Endothelial cell of umbilical vein (primary cell): Measurements from ENCODE around the gene ACKR3. TPM values are rescaled to one million over a fixed set of nuclear protein-coding genes. Genes with fewer than 3 reads are reported as not detected.

Experiments used
- BruUV-seq: library from RNA; stranded (reverse); fragments of 400-500 nt; replicated peaks from 2 replicates; lab custom pipeline; 2021; lab: Mats Ljungman, UMichigan
- CTCF ChIA-PET: fragments of 300-600, 350-600 bp; sonication (Branson Sonifier 250); formaldehyde crosslinking; loops from one replicate; lab custom pipeline; 2021; ENCODE audit warnings: antibody characterized with exemption, inconsistent platforms; lab: Charles Lee
- POLR2A ChIA-PET: fragments of 300-600, 350-600 bp; sonication (Branson Sonifier 250); formaldehyde crosslinking; loops from one replicate; lab custom pipeline; 2021; ENCODE audit warnings: antibody characterized with exemption, inconsistent platforms; lab: Charles Lee
- DNase-seq: peaks from one replicate; pipeline ENCODE4 v3.0.0-alpha.2; 2011; ENCODE audit warnings: low read depth, low spot score
- FAIRE-seq: peaks from 2 replicates; lab custom pipeline; 2011; peaks lifted over from hg19 to GRCh38; lab: Jason Lieb, UNC
- H2AFZ ChIP-seq: 2 replicates; pipeline ENCODE4 v1.6.0; 2012; ENCODE audit warnings: low read depth, low read length, control low read depth, inconsistent platforms
- H3K27ac ChIP-seq: 2 replicates; pipeline ENCODE4 v1.5.1; 2011; ENCODE audit warnings: low read depth, mild to moderate bottlenecking, control low read depth, low read length, moderate library complexity; ENCODE audit not compliant: insufficient read depth
- H3K27me3 ChIP-seq, 2 experiments: 2 replicates each; pipeline versions ENCODE4 v1.6.0 to v1.6.1; 2011; ENCODE audit warnings: low read length in 2 of 2, mixed read lengths in 1 of 2; ENCODE audit not compliant: control insufficient read depth in 2 of 2, insufficient read depth in 2 of 2
- H3K36me3 ChIP-seq, 2 experiments: 2 replicates in 1 of 2; 3 replicates in 1 of 2; pipeline ENCODE4 v1.5.1; 2011; ENCODE audit warnings: low read length in 2 of 2, mild to moderate bottlenecking in 1 of 2, moderate library complexity in 1 of 2; ENCODE audit not compliant: control insufficient read depth in 2 of 2, insufficient read depth in 2 of 2; ENCODE audit errors: extremely low read depth in 1 of 2
- H3K4me1 ChIP-seq: 3 replicates; pipeline ENCODE4 v1.5.1; 2011; ENCODE audit warnings: mild to moderate bottlenecking, low read length; ENCODE audit not compliant: control insufficient read depth, insufficient read depth; ENCODE audit errors: extremely low read depth
- H3K4me2 ChIP-seq: 2 replicates; pipeline ENCODE4 v1.6.1; 2011; ENCODE audit warnings: low read length, control low read depth, mixed read lengths; ENCODE audit not compliant: insufficient read depth
- H3K4me3 ChIP-seq, 3 experiments: fragments of 200-600 bp in 1 of 3; sonication (generic), shearing (Covaris generic) in 1 of 3; replicated peaks in 1 of 3; 2 replicates each; pipeline ENCODE4 v1.5.1; 2011 to 2016; ENCODE audit warnings: control low read depth in 3 of 3, low read length in 3 of 3, mild to moderate bottlenecking in 2 of 3, inconsistent platforms in 1 of 3, low read depth in 1 of 3, moderate library complexity in 1 of 3; ENCODE audit not compliant: insufficient read depth in 1 of 3
- H3K79me2 ChIP-seq: 2 replicates; pipeline ENCODE4 v1.6.0; 2012; ENCODE audit warnings: low read length, inconsistent platforms; ENCODE audit not compliant: control insufficient read depth, insufficient read depth
- H3K9ac ChIP-seq: replicated peaks from 2 replicates; pipeline ENCODE3; 2011; ENCODE audit warnings: low read length, control low read depth; ENCODE audit not compliant: insufficient read depth; ENCODE audit errors: extremely low read depth
- H3K9me1 ChIP-seq: replicated peaks from 3 replicates; pipeline ENCODE4 v1.6.0; 2011; ENCODE audit warnings: mild to moderate bottlenecking, low read length; ENCODE audit not compliant: control insufficient read depth, insufficient read depth; ENCODE audit errors: extremely low read depth
- H3K9me3 ChIP-seq: replicated peaks from 2 replicates; pipeline ENCODE4 v1.5.1; 2012; ENCODE audit warnings: low read length, inconsistent platforms; ENCODE audit not compliant: control insufficient read depth, insufficient read depth
- H4K20me1 ChIP-seq: replicated peaks from 2 replicates; pipeline ENCODE3; 2011; ENCODE audit warnings: mild to moderate bottlenecking, low read length; ENCODE audit not compliant: control insufficient read depth, insufficient read depth; ENCODE audit errors: extremely low read depth
- GATA2 ChIP-seq: IDR thresholded peaks from 2 replicates; pipeline ENCODE4 v1.7.0; 2011; ENCODE audit warnings: low read depth, mild to moderate bottlenecking, moderate library complexity, mixed read lengths, low read length; ENCODE audit not compliant: insufficient read length, insufficient read depth
- JUN ChIP-seq: IDR thresholded peaks from 2 replicates; pipeline ENCODE4 v1.6.1; 2011; ENCODE audit warnings: borderline replicate concordance, low read depth; ENCODE audit not compliant: insufficient read length, insufficient read depth
- MYC ChIP-seq: IDR thresholded peaks from one replicate; pipeline ENCODE4 v1.6.1; 2011; ENCODE audit warnings: mild to moderate bottlenecking, low read depth, low read length
- POLR2AphosphoS5 ChIP-seq: IDR thresholded peaks from 2 replicates; pipeline ENCODE4 v1.6.1; 2012; ENCODE audit warnings: low read depth, mild to moderate bottlenecking, control low read depth, low read length, moderate library complexity; ENCODE audit not compliant: insufficient read depth
- dilution Hi-C: fragments of 300-500 bp; cut with MboI; formaldehyde crosslinking; loops from one replicate; pipeline ENCODE4 v1.15.0; 2019; ENCODE audit warnings: low sequenced_read_pairs; ENCODE audit not compliant: extremely low pct_ligation_motif_present
- intact Hi-C: fragments of 100-400 bp; cut with micrococcal nuclease; formaldehyde crosslinking; loops from one replicate; pipeline ENCODE4 v1.10.0; 2022
- polyA plus RNA-seq, 4 experiments: library from polyadenylated mRNA; depleted of rRNA in 3 of 4; stranded (reverse) in 3 of 4; unstranded in 1 of 4; fragments of >200 nt; gene quantifications; 2 replicates each; pipeline versions ENCODE4 v1.2.1 to v1.2.3, GENCODE V29; 2011 to 2012; ENCODE audit warnings: missing spikeins in 1 of 4
- total RNA-seq: library from RNA; stranded (reverse); gene quantifications from 2 replicates; pipeline ENCODE4 v1.2.3, GENCODE V29; 2021
- TF ChIP-seq, protein P1 (sequence below): IDR thresholded peaks from 2 replicates; pipeline ENCODE4 v1.6.1; 2011; ENCODE audit not compliant: insufficient read depth, insufficient read length
- TF ChIP-seq, protein P2 (sequence below), 2 donors: IDR thresholded peaks; 1 replicate in 1 of 2; 2 replicates in 1 of 2; pipeline ENCODE4 v1.5.1; 2011; ENCODE audit warnings: low read length in 2 of 2, mild to moderate bottlenecking in 2 of 2, moderate library complexity in 2 of 2, control low read depth in 1 of 2, inconsistent platforms in 1 of 2, low read depth in 1 of 2; ENCODE audit not compliant: insufficient read depth in 1 of 2; ENCODE audit errors: extremely low read depth in 1 of 2

Gene ACKR3
- total and polyA plus RNA-seq, 2 donors (not counting 3 experiments of a cell fraction or from before 2014, with no cell fraction given) = 31.1 to 428 TPM

- H3K4me1 ChIP-seq = no peaks in the 10 kb centered on the region
- no peak for FAIRE-seq
- no peaks in the 10 kb centered on the region for H4K20me1 ChIP-seq
- TF ChIP-seq MYC = no peak
- TF ChIP-seq GATA2 = no peak
- TF ChIP-seq, protein P1, sequence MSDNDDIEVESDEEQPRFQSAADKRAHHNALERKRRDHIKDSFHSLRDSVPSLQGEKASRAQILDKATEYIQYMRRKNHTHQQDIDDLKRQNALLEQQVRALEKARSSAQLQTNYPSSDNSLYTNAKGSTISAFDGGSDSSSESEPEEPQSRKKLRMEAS = no peak
- TF ChIP-seq, protein P2, sequence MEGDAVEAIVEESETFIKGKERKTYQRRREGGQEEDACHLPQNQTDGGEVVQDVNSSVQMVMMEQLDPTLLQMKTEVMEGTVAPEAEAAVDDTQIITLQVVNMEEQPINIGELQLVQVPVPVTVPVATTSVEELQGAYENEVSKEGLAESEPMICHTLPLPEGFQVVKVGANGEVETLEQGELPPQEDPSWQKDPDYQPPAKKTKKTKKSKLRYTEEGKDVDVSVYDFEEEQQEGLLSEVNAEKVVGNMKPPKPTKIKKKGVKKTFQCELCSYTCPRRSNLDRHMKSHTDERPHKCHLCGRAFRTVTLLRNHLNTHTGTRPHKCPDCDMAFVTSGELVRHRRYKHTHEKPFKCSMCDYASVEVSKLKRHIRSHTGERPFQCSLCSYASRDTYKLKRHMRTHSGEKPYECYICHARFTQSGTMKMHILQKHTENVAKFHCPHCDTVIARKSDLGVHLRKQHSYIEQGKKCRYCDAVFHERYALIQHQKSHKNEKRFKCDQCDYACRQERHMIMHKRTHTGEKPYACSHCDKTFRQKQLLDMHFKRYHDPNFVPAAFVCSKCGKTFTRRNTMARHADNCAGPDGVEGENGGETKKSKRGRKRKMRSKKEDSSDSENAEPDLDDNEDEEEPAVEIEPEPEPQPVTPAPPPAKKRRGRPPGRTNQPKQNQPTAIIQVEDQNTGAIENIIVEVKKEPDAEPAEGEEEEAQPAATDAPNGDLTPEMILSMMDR (IDR thresholded peaks at IDR 0.05; ENCODE audit: extremely low read depth in 1 of 2, insufficient read depth in 1 of 2, low read depth in 1 of 2, low read length in 2 of 2) = no peak
- TF ChIP-seq POLR2AphosphoS5 = no peak
- no peak for TF ChIP-seq JUN
- ChIA-PET CTCF (no interaction called here), POLR2A (no interaction called here)
- intact Hi-C loops (no loop called here), dilution Hi-C loops (no loop called here)
- H3K9ac ChIP-seq = no peak overlapping the region
- no peaks in the 10 kb centered on the region for H3K9me1 ChIP-seq
- BruUV-seq = no TSS peak
- H3K27ac ChIP-seq = no peak overlapping the region
- no peaks in the 10 kb centered on the region for H3K27me3 ChIP-seq
- no peak overlapping the region for H3K4me2 ChIP-seq
- no peak for DNase-seq
- H3K79me2 ChIP-seq = no peaks in the 10 kb centered on the region
- H3K9me3 ChIP-seq = no peaks in the 10 kb centered on the region
- no peak overlapping the region for H3K4me3 ChIP-seq
- H2AFZ ChIP-seq = no peak overlapping the region
- no peaks in the 10 kb centered on the region for H3K36me3 ChIP-seq
Observed at GRCh38 chr2:236626391-236627150, 56.9 kb downstream of the ACKR3 start.
